RWPE2 (cell line): ENCODE measurements around the gene LRP1B.

Experiments
- ATAC-seq: fragments of 200-7000 bp; cut with Tn5 transposase; 3 replicates; pipeline ENCODE4 v1.9.1; 2021; ENCODE audit warnings: low read depth
- DNase-seq: peaks from one replicate; pipeline ENCODE4 v3.0.0-alpha.2; 2020; ENCODE audit warnings: low spot score
- H3K27ac ChIP-seq: fragments of 450-650 bp; 2 replicates; pipeline ENCODE4 v1.5.1; 2017; ENCODE audit warnings: mild to moderate bottlenecking; ENCODE audit not compliant: poor library complexity, severe bottlenecking
- H3K27me3 ChIP-seq: fragments of 250-450 bp; sonication (Bioruptor Pico); 2 replicates; pipeline ENCODE4 v1.5.1; 2021; ENCODE audit warnings: mild to moderate bottlenecking, moderate library complexity; ENCODE audit not compliant: insufficient read depth, poor library complexity, severe bottlenecking
- H3K36me3 ChIP-seq: fragments of 250-450 bp; sonication (Bioruptor Pico); 2 replicates; pipeline ENCODE4 v1.5.1; 2020; ENCODE audit warnings: low read depth, mild to moderate bottlenecking, moderate library complexity
- H3K4me1 ChIP-seq: fragments of 250-450 bp; sonication (Bioruptor Pico); 2 replicates; pipeline ENCODE4 v1.5.1; 2021; ENCODE audit warnings: mild to moderate bottlenecking, moderate library complexity; ENCODE audit not compliant: insufficient read depth, poor library complexity, severe bottlenecking
- H3K4me3 ChIP-seq: fragments of 250-450 bp; sonication (Bioruptor Pico); 2 replicates; pipeline ENCODE4 v1.5.1; 2021; ENCODE audit warnings: mild to moderate bottlenecking, moderate library complexity; ENCODE audit not compliant: severe bottlenecking
- H3K9me3 ChIP-seq: fragments of 250-450 bp; sonication (Bioruptor Pico); 2 replicates; pipeline ENCODE4 v1.5.1; 2021; ENCODE audit warnings: mild to moderate bottlenecking, moderate library complexity; ENCODE audit not compliant: severe bottlenecking
- CTCF ChIP-seq: fragments of 450-650 bp; IDR thresholded peaks from one replicate; pipeline ENCODE4 v1.5.1; 2017; ENCODE audit warnings: mild to moderate bottlenecking, moderate library complexity; ENCODE audit not compliant: poor library complexity, severe bottlenecking

LRP1B gene

GRCh38 chr2:142119347-142119746 lies 11.5 kb downstream of the LRP1B start:
- H3K4me3 ChIP-seq: no peak overlapping the region
- no peaks in the 10 kb centered on the region for H3K9me3 ChIP-seq
- TF ChIP-seq CTCF: no peak
- ATAC-seq: no peak
- no peak overlapping the region for H3K27ac ChIP-seq
- DNase-seq: no peak
- H3K36me3 ChIP-seq: no peaks in the 10 kb centered on the region
- H3K4me1 ChIP-seq: no peaks in the 10 kb centered on the region
- no peaks in the 10 kb centered on the region for H3K27me3 ChIP-seq

GRCh38 chr2:142112757-142113221 lies 18.0 kb downstream of the LRP1B start:
- Histone ChIP-seq H3K36me3 (no peaks in the 10 kb centered on the region), H3K27ac (no peak overlapping the region), H3K4me3 (no peak overlapping the region), H3K27me3 (no peaks in the 10 kb centered on the region), H3K4me1 (peaks cover 2% of the 10 kb centered on the region), H3K9me3 (no peaks in the 10 kb centered on the region)
- DNase-seq (no peak), ATAC-seq (peak; percentile 93)
- peak; percentile 23 for TF ChIP-seq CTCF

GRCh38 chr2:142104134-142104758 lies 26.6 kb downstream of the LRP1B start:
- H3K27me3 ChIP-seq: no peaks in the 10 kb centered on the region
- peaks cover 6% of the 10 kb centered on the region for H3K4me1 ChIP-seq
- no peak overlapping the region for H3K27ac ChIP-seq
- no peaks in the 10 kb centered on the region for H3K36me3 ChIP-seq
- DNase-seq (no peak), ATAC-seq (no peak)
- TF ChIP-seq CTCF: no peak
- no peak overlapping the region for H3K4me3 ChIP-seq
- H3K9me3 ChIP-seq: no peaks in the 10 kb centered on the region

GRCh38 chr2:142100970-142101369 lies 29.8 kb downstream of the LRP1B start:
- no peak for TF ChIP-seq CTCF
- Histone ChIP-seq H3K27ac (no peak overlapping the region), H3K4me3 (no peak overlapping the region), H3K27me3 (no peaks in the 10 kb centered on the region), H3K36me3 (no peaks in the 10 kb centered on the region), H3K9me3 (no peaks in the 10 kb centered on the region), H3K4me1 (peaks cover 6% of the 10 kb centered on the region)
- DNase-seq (no peak), ATAC-seq (peak; percentile 59; the same call in 1 of the 3 replicates)

GRCh38 chr2:142100139-142100873 lies 30.5 kb downstream of the LRP1B start:
- peaks cover 6% of the 10 kb centered on the region for H3K4me1 ChIP-seq
- no peaks in the 10 kb centered on the region for H3K36me3 ChIP-seq
- no peak overlapping the region for H3K4me3 ChIP-seq
- H3K27me3 ChIP-seq: no peaks in the 10 kb centered on the region
- H3K9me3 ChIP-seq: no peaks in the 10 kb centered on the region
- H3K27ac ChIP-seq: no peak overlapping the region
- TF ChIP-seq CTCF: no peak
- ATAC-seq (peak; percentile 38; the same call in 1 of the 3 replicates), DNase-seq (no peak)
